Activated T-cell treated with anti-CD3 and anti-CD28 coated beads, Interleukin-2, amount 50 U/mL, for 48 hours (primary cell): Measurements from ENCODE around the gene NAGLU.

Experiments used
- DNase-seq, 2 experiments: peaks; one replicate each; pipeline ENCODE4 v3.0.0-alpha.2; 2020

Gene NAGLU

GRCh38 chr17:42536048-42536371, at the start of gene NAGLU:
NAGLU (plus strand) TSS chr17:42536241; CDS start chr17:42536273, 32 bp downstream.
- DNase-seq = peak; percentile 89 to 93

- no peak for DNase-seq
Observed at GRCh38 chr17:42488032-42488431, 48.0 kb upstream of the NAGLU start.

GRCh38 chr17:42493319-42493718, 42.7 kb upstream of the NAGLU start:
- DNase-seq = no peak

GRCh38 chr17:42494673-42495072, 41.4 kb upstream of the NAGLU start:
- no peak for DNase-seq

GRCh38 chr17:42498828-42499227, 37.2 kb upstream of the NAGLU start:
- no peak for DNase-seq

GRCh38 chr17:42502091-42502490, 34.0 kb upstream of the NAGLU start:
- DNase-seq = no peak

GRCh38 chr17:42502926-42503325, 33.1 kb upstream of the NAGLU start:
- no peak for DNase-seq

- DNase-seq = no peak
Observed at GRCh38 chr17:42507671-42508070, 28.4 kb upstream of the NAGLU start.

GRCh38 chr17:42508426-42509165, 27.4 kb upstream of the NAGLU start:
- no peak for DNase-seq

- no peak for DNase-seq
Observed at GRCh38 chr17:42509409-42509808, 26.6 kb upstream of the NAGLU start.

GRCh38 chr17:42509841-42510240, 26.2 kb upstream of the NAGLU start:
- no peak for DNase-seq

- DNase-seq = no peak
Observed at GRCh38 chr17:42512246-42512645, 23.8 kb upstream of the NAGLU start.

- DNase-seq = no peak
Observed at GRCh38 chr17:42512733-42513251, 23.2 kb upstream of the NAGLU start.

GRCh38 chr17:42513686-42514085, 22.4 kb upstream of the NAGLU start:
- DNase-seq = no peak

- no peak for DNase-seq
Observed at GRCh38 chr17:42514279-42514678, 21.8 kb upstream of the NAGLU start.

GRCh38 chr17:42514867-42515266, 21.2 kb upstream of the NAGLU start:
- no peak for DNase-seq

- peak; percentile 90 to 93 for DNase-seq
Observed at GRCh38 chr17:42517516-42517915, 18.5 kb upstream of the NAGLU start.

GRCh38 chr17:42518046-42518754, 17.8 kb upstream of the NAGLU start:
- DNase-seq = no peak

GRCh38 chr17:42518755-42519545, 17.1 kb upstream of the NAGLU start:
- no peak for DNase-seq

- DNase-seq = no peak
Observed at GRCh38 chr17:42519546-42520491, 16.2 kb upstream of the NAGLU start.

GRCh38 chr17:42520540-42520951, 15.5 kb upstream of the NAGLU start:
- DNase-seq = peak; percentile 45 to 47

GRCh38 chr17:42521036-42521435, 15.0 kb upstream of the NAGLU start:
- peak in 1 of 2 experiments; percentile 38 for DNase-seq
